Keratinocyte (primary cell): ENCODE results near the gene CLN6. TPM values are rescaled to one million over a fixed set of nuclear protein-coding genes. Genes with fewer than 3 reads are reported as not detected.

Experiments
- DNase-seq: peaks from one replicate; pipeline ENCODE4 v3.0.0-alpha.2; 2011; ENCODE audit warnings: low read depth, missing footprints, low spot score
- FAIRE-seq: peaks from 2 replicates; lab custom pipeline; 2011; peaks lifted over from hg19 to GRCh38; lab: Jason Lieb, UNC
- H2AFZ ChIP-seq: 2 replicates; pipeline ENCODE4 v1.6.0; 2012; ENCODE audit warnings: low read length, control low read depth, inconsistent platforms; ENCODE audit not compliant: control insufficient read depth
- H3K27ac ChIP-seq: 2 replicates; pipeline ENCODE4 v1.5.1; 2011; ENCODE audit warnings: low read length; ENCODE audit not compliant: control insufficient read depth, insufficient read depth
- H3K27me3 ChIP-seq: 3 replicates; pipeline ENCODE4 v1.6.0; 2011; ENCODE audit warnings: low read length; ENCODE audit not compliant: control insufficient read depth, insufficient read depth; ENCODE audit errors: extremely low read depth
- H3K36me3 ChIP-seq, 2 experiments: 2 replicates in 1 of 2; 3 replicates in 1 of 2; pipeline ENCODE4 v1.5.1; 2011; ENCODE audit warnings: low read length in 2 of 2, mild to moderate bottlenecking in 1 of 2; ENCODE audit not compliant: control insufficient read depth in 2 of 2, insufficient read depth in 2 of 2; ENCODE audit errors: extremely low read depth in 1 of 2
- H3K4me1 ChIP-seq: 3 replicates; pipeline ENCODE4 v1.5.1; 2011; ENCODE audit warnings: low read length; ENCODE audit not compliant: control insufficient read depth, insufficient read depth; ENCODE audit errors: extremely low read depth
- H3K4me2 ChIP-seq: 3 replicates; pipeline ENCODE4 v1.6.0; 2011; ENCODE audit warnings: low read depth, low read length; ENCODE audit not compliant: control insufficient read depth, insufficient read depth; ENCODE audit errors: extremely low read depth
- H3K4me3 ChIP-seq, 3 experiments: fragments of 200-600 bp in 1 of 3; sonication (generic) in 1 of 3; 2 replicates in 2 of 3; 3 replicates in 1 of 3; pipeline ENCODE4 v1.5.1; 2011 to 2016; ENCODE audit warnings: low read length in 3 of 3, mild to moderate bottlenecking in 3 of 3, control low read depth in 2 of 3, inconsistent platforms in 1 of 3, low read depth in 1 of 3, mixed read lengths in 1 of 3, mixed run types in 1 of 3, moderate library complexity in 1 of 3; ENCODE audit not compliant: control insufficient read depth in 2 of 3, insufficient read depth in 2 of 3; ENCODE audit errors: extremely low read depth in 1 of 3
- H3K79me2 ChIP-seq: 2 replicates; pipeline ENCODE4 v1.6.0; 2012; ENCODE audit warnings: low read length; ENCODE audit not compliant: control insufficient read depth, insufficient read depth
- H3K9ac ChIP-seq: 3 replicates; pipeline ENCODE4 v1.6.0; 2011; ENCODE audit warnings: low read length; ENCODE audit not compliant: control insufficient read depth, insufficient read depth; ENCODE audit errors: extremely low read depth
- H3K9me1 ChIP-seq: 3 replicates; pipeline ENCODE4 v1.6.0; 2011; ENCODE audit warnings: low read length; ENCODE audit not compliant: control insufficient read depth, insufficient read depth; ENCODE audit errors: extremely low read depth
- H3K9me3 ChIP-seq: 2 replicates; pipeline ENCODE4 v1.5.1; 2012; ENCODE audit warnings: low read depth, low read length; ENCODE audit not compliant: control insufficient read depth
- H4K20me1 ChIP-seq: 3 replicates; pipeline ENCODE4 v1.6.0; 2011; ENCODE audit warnings: low read length; ENCODE audit not compliant: control insufficient read depth, insufficient read depth; ENCODE audit errors: extremely low read depth
- EZH2 ChIP-seq: IDR thresholded peaks from one replicate; pipeline ENCODE4 v1.6.1; 2012; ENCODE audit warnings: inconsistent platforms, mild to moderate bottlenecking, low read length, moderate library complexity
- dilution Hi-C: fragments of 300-500 bp; cut with MboI; formaldehyde crosslinking; loops from one replicate; pipeline ENCODE4 v1.7.0; 2020; ENCODE audit warnings: low sequenced_read_pairs; ENCODE audit not compliant: extremely low pct_ligation_motif_present
- polyA plus RNA-seq, 5 experiments: library from polyadenylated mRNA; depleted of rRNA in 3 of 5; stranded (reverse) in 3 of 5; stranded (forward) in 1 of 5; unstranded in 1 of 5; fragments of >200 nt; gene quantifications; 1 replicate in 1 of 5; 2 replicates in 3 of 5; 3 replicates in 1 of 5; pipeline versions ENCODE4 v1.2.1 to v1.2.3, GENCODE V29; 2011 to 2012; ENCODE audit warnings: missing spikeins in 2 of 5, low read depth in 1 of 5, low replicate concordance in 1 of 5
- TF ChIP-seq, protein P1 (sequence below), 3 experiments: IDR thresholded peaks in 1 of 3; conservative IDR thresholded peaks in 1 of 3; optimal IDR thresholded peaks in 1 of 3; 2 replicates in 2 of 3; 3 replicates in 1 of 3; pipeline versions ENCODE3 to v1.5.1; 2011; ENCODE audit warnings: low read length in 3 of 3, mild to moderate bottlenecking in 3 of 3, moderate library complexity in 2 of 3, control low read depth in 1 of 3, inconsistent platforms in 1 of 3; ENCODE audit not compliant: insufficient read depth in 2 of 3; ENCODE audit errors: extremely low read depth in 1 of 3

CLN6 gene
- polyA plus RNA-seq, 1 donor (not counting 4 experiments of a cell fraction or from before 2014, with no cell fraction given) = 26.7 TPM

DNA sequence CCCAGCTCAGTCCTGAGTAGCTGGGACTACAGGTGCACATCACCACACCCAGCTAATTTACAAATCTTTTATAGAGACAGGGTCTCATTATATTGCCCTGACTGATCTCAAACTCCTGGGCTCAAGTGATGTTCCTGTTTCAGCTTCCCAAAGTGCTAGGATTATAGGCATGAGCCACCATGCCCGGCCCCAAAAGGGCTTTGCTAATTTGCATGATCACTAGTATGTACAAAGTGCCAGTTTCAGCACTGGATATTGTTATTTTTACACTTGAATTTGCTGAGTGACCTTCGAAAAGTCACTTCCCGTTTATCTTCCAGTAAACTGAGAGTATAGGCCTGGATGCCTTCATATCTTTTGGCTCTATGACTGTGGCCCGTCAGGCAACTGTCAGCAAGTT lies 12.2 kb downstream of the CLN6 start:
- no peak overlapping the region for H2AFZ ChIP-seq
- H3K4me3 ChIP-seq = no peak overlapping the region
- peaks cover 5 to 15% of the 10 kb centered on the region in 2 experiments for H3K36me3 ChIP-seq
- no peak overlapping the region for H3K27ac ChIP-seq
- no peak for FAIRE-seq
- no peaks in the 10 kb centered on the region for H3K27me3 ChIP-seq
- no peak overlapping the region for H3K9ac ChIP-seq
- no peaks in the 10 kb centered on the region for H3K9me1 ChIP-seq
- H3K9me3 ChIP-seq = no peaks in the 10 kb centered on the region
- H3K4me1 ChIP-seq = no peaks in the 10 kb centered on the region
- peaks cover 31% of the 10 kb centered on the region for H3K79me2 ChIP-seq
- dilution Hi-C loops = no loop called here
- TF ChIP-seq, protein P1, sequence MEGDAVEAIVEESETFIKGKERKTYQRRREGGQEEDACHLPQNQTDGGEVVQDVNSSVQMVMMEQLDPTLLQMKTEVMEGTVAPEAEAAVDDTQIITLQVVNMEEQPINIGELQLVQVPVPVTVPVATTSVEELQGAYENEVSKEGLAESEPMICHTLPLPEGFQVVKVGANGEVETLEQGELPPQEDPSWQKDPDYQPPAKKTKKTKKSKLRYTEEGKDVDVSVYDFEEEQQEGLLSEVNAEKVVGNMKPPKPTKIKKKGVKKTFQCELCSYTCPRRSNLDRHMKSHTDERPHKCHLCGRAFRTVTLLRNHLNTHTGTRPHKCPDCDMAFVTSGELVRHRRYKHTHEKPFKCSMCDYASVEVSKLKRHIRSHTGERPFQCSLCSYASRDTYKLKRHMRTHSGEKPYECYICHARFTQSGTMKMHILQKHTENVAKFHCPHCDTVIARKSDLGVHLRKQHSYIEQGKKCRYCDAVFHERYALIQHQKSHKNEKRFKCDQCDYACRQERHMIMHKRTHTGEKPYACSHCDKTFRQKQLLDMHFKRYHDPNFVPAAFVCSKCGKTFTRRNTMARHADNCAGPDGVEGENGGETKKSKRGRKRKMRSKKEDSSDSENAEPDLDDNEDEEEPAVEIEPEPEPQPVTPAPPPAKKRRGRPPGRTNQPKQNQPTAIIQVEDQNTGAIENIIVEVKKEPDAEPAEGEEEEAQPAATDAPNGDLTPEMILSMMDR (optimal IDR thresholded peaks at IDR 0.05 in 1 of 3, IDR thresholded peaks at IDR 0.05 in 1 of 3, conservative IDR thresholded peaks at IDR 0.05 in 1 of 3; ENCODE audit: extremely low read depth in 1 of 3, insufficient read depth in 2 of 3, low read length in 3 of 3) = no peak
- no peak for TF ChIP-seq EZH2
- no peak overlapping the region for H3K4me2 ChIP-seq
- no peak for DNase-seq
- no peaks in the 10 kb centered on the region for H4K20me1 ChIP-seq

DNA sequence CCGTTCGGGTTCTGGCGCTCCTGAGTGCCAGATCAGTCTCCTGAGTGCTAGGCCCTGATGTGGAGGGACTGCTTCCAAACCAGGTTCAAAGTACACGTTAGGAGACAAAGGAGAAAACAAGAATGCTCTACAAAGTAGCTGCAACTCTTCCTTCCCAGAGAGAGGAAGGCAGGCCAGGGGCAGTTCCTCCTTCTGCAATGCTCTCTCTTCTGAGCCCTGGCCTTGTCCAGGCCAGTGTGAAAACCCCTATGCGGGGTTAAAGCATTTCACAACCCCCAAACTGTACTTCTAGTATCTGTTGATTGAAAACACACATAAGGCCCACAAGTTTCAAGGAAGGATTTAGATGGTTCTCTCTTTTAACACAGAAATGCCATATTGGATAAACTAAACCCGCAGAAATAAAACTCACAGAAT lies 14.7 kb downstream of the CLN6 start:
- FAIRE-seq (no peak), DNase-seq (no peak)
- Histone ChIP-seq H3K9me3 (no peaks in the 10 kb centered on the region), H3K9ac (no peak overlapping the region), H3K27ac (no peak overlapping the region), H2AFZ (no peak overlapping the region), H3K36me3 (peaks cover 5 to 15% of the 10 kb centered on the region in 2 experiments), H3K4me1 (peaks cover 4% of the 10 kb centered on the region), H3K79me2 (peaks cover 25% of the 10 kb centered on the region), H3K4me2 (no peak overlapping the region), H3K27me3 (no peaks in the 10 kb centered on the region), H3K9me1 (no peaks in the 10 kb centered on the region), H4K20me1 (no peaks in the 10 kb centered on the region), H3K4me3 (no peak overlapping the region)
- TF ChIP-seq, protein P1 (optimal IDR thresholded peaks at IDR 0.05 in 1 of 3, IDR thresholded peaks at IDR 0.05 in 1 of 3, conservative IDR thresholded peaks at IDR 0.05 in 1 of 3; ENCODE audit: extremely low read depth in 1 of 3, insufficient read depth in 2 of 3, low read length in 3 of 3) = no peak
- TF ChIP-seq EZH2 = no peak
- dilution Hi-C loops = no loop called here
